Cortex of kidney (tissue), 1 donor: ENCODE results near the gene PCNX1.

Source experiments
- DNase-seq: peaks from one replicate; lab custom pipeline; 2025; lab: John Stamatoyannopoulos, UW

The PCNX1 gene

DNA sequence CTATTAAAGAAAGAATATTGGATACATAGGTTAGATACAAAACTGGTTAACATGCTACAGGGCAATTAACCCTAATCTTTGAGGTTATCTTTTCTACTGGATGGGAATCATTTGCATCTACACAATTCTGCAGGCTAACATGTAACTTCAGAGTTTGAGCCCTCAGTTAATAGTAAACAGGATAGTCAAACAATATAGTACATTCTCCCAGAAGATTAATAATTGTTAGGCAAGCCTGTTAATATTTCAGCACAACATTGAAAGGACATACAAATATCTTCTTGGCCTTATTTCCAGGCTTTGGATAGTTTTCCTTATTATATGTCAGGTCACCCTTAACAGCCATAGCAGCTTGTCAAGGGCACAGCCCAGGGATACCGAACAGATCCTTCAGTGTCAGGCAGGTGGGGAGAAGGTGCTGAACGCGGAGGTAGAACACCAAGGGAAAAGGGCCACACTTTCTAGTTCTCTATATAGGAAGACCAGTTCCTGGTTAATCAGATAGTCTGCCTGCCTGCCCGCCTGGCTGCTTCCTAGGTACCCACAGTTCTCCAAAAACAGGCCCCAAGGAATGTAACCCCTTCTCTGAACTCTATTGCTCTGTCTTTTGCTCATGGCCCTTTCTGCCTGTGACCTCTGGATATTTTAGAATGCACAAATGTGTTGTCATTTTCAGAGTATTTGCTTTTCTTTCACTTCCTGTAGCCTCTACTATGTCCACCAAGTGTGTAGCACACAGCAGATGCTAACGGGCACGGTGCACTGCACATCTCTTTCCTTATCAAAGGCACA is 256.0 kb downstream of the PCNX1 start:
- no peak for DNase-seq

DNA sequence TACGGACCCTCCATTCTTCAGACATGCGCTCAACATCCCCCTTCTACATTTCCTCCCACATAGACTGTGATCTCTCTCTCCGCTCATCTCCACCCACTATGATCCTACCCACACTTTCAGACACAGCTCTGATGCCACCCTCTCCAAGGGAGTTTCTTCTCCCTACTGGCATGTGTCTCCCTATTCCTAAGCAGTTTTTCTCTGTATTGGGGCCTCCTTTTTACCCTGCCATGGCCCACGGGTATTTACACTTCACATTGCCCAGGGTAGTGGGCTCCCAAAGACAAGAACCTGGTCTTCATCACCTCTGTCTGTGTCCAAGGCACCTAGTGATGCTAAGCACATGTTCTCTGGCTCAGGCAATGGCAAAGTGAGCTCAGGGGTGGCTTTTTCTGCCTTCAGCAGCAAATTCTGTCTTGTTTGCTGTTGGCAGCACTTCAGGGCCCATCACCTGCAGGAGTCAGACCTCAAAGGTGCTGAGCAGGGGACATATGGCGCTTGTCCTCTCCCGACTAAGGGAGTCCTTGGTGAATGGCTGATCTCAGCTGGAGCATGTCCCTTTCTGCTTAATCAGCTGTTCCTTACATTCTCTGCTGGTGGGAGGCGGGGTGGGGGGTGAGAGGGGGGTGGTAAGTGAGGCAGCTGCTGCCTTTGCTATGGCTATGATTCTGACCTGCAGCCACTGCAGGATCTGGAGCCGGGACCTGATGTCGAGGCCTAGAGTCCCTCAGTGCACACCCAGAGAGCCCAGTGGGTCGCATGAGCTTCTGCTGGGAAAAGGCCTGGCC is 256.8 kb downstream of the PCNX1 start:
- DNase-seq = no peak
